Liver (tissue), 9 donors: Measurements from ENCODE around the gene VSIG10L. TPM values are rescaled to one million over a fixed set of nuclear protein-coding genes. Genes with fewer than 3 reads are reported as not detected.
A peak's percentile ranks its signal among the peaks of the same experiment; 100 is the strongest.

Experiments
- DNase-seq: peaks from one replicate; pipeline ENCODE4 v3.0.0-alpha.2; 2017; ENCODE audit warnings: low spot score
- H3K27ac ChIP-seq, 2 donors: one replicate each; pipeline ENCODE4 v1.7.0; 2013; ENCODE audit warnings: inconsistent platforms in 2 of 2, low read length in 2 of 2, control low read depth in 1 of 2, low read depth in 1 of 2, mild to moderate bottlenecking in 1 of 2
- H3K27me3 ChIP-seq, 4 donors: one replicate each; pipeline versions ENCODE4 v1.6.1 to v1.7.0; 2013; ENCODE audit warnings: low read length in 3 of 4, inconsistent platforms in 1 of 4, mild to moderate bottlenecking in 1 of 4, moderate library complexity in 1 of 4; ENCODE audit not compliant: control insufficient read depth in 4 of 4, insufficient read depth in 4 of 4
- H3K36me3 ChIP-seq, 4 donors: one replicate each; pipeline versions ENCODE4 v1.6.1 to v1.7.0; 2013; ENCODE audit warnings: low read length in 3 of 4, mild to moderate bottlenecking in 3 of 4, low read depth in 1 of 4, moderate library complexity in 1 of 4; ENCODE audit not compliant: control insufficient read depth in 4 of 4, insufficient read depth in 3 of 4
- H3K4me1 ChIP-seq, 4 donors: one replicate each; pipeline versions ENCODE4 v1.6.1 to v1.7.0; 2013; ENCODE audit warnings: low read length in 3 of 4, mild to moderate bottlenecking in 3 of 4, moderate library complexity in 1 of 4; ENCODE audit not compliant: control insufficient read depth in 4 of 4, insufficient read depth in 4 of 4
- H3K4me3 ChIP-seq, 3 donors: one replicate each; pipeline versions ENCODE4 v1.6.1 to v1.7.0; 2013; ENCODE audit warnings: low read length in 3 of 3, control low read depth in 1 of 3, low read depth in 1 of 3, mild to moderate bottlenecking in 1 of 3
- H3K9ac ChIP-seq, 2 donors: one replicate each; pipeline ENCODE4 v1.7.0; 2013; ENCODE audit warnings: low read length in 2 of 2, mild to moderate bottlenecking in 2 of 2, moderate library complexity in 2 of 2, control low read depth in 1 of 2, low read depth in 1 of 2
- H3K9me3 ChIP-seq, 4 donors: one replicate each; pipeline versions ENCODE4 v1.6.1 to v1.7.0; 2013; ENCODE audit warnings: low read length in 3 of 4; ENCODE audit not compliant: control insufficient read depth in 4 of 4
- ATF3 ChIP-seq: IDR thresholded peaks from 2 replicates; pipeline ENCODE4 v1.6.1; 2016; ENCODE audit warnings: antibody characterized with exemption
- EGR1 ChIP-seq, 2 donors: IDR thresholded peaks; 2 replicates each; pipeline ENCODE4 v1.6.1; 2016 to 2018; ENCODE audit warnings: antibody characterized with exemption in 2 of 2, low read depth in 2 of 2
- FOXA2 ChIP-seq: IDR thresholded peaks from 2 replicates; pipeline ENCODE4 v1.6.1; 2016; ENCODE audit warnings: antibody characterized with exemption
- GABPA ChIP-seq, 2 donors: IDR thresholded peaks in 1 of 2; conservative IDR thresholded peaks in 1 of 2; 2 replicates each; pipeline ENCODE4 v1.6.1; 2016; ENCODE audit warnings: antibody characterized with exemption in 2 of 2, mild to moderate bottlenecking in 1 of 2, moderate library complexity in 1 of 2
- HNF4A ChIP-seq, 2 donors: conservative IDR thresholded peaks; 2 replicates each; pipeline ENCODE4 v1.6.1; 2016; ENCODE audit warnings: antibody characterized with exemption in 2 of 2, mild to moderate bottlenecking in 2 of 2
- HNF4G ChIP-seq: IDR thresholded peaks from 2 replicates; pipeline ENCODE4 v1.6.1; 2016; ENCODE audit warnings: antibody characterized with exemption
- JUND ChIP-seq, 2 donors: IDR thresholded peaks; 2 replicates each; pipeline ENCODE4 v1.6.1; 2016; ENCODE audit warnings: antibody characterized with exemption in 2 of 2
- NR2F2 ChIP-seq: IDR thresholded peaks from 2 replicates; pipeline ENCODE4 v1.6.1; 2016; ENCODE audit warnings: antibody characterized with exemption
- RAD21 ChIP-seq, 2 donors: IDR thresholded peaks; 2 replicates each; pipeline ENCODE4 v1.6.1; 2016; ENCODE audit warnings: antibody characterized with exemption in 2 of 2, mild to moderate bottlenecking in 2 of 2
- SP1 ChIP-seq: IDR thresholded peaks from 2 replicates; pipeline ENCODE4 v1.6.1; 2018; ENCODE audit warnings: antibody characterized with exemption, mild to moderate bottlenecking
- TAF1 ChIP-seq: conservative IDR thresholded peaks from 2 replicates; pipeline ENCODE4 v1.6.1; 2016; ENCODE audit warnings: antibody characterized with exemption, mild to moderate bottlenecking
- YY1 ChIP-seq: IDR thresholded peaks from 2 replicates; pipeline ENCODE4 v1.6.1; 2016; ENCODE audit warnings: antibody characterized with exemption, mild to moderate bottlenecking
- ZBTB33 ChIP-seq: IDR thresholded peaks from 2 replicates; pipeline ENCODE4 v1.6.1; 2016; ENCODE audit warnings: antibody characterized with exemption
- WGBS: extraction: QIAGEN DNeasy Blood & Tissue Kit; methylation state at CpG from one replicate; pipeline ENCODE4 v1.1.7; 2013; 5-methylcytosine and 5-hydroxymethylcytosine counted together
- polyA plus RNA-seq, 2 donors: library from polyadenylated mRNA; stranded (reverse) in 1 of 2; unstranded in 1 of 2; fragments of 200-250 nt in 1 of 2; fragments of >200 nt in 1 of 2; fragmentation: Nextera tagmentation in 1 of 2; extraction: Ambion mirVana in 1 of 2; gene quantifications; one replicate each; pipeline versions ENCODE4 v1.2.1 to v1.2.3, GENCODE V29; 2013 to 2015
- total RNA-seq, 2 donors: library from RNA; depleted of rRNA; stranded (reverse); fragments of >200 nt; gene quantifications; one replicate each; pipeline ENCODE4 v1.2.3, GENCODE V29; 2014
- TF ChIP-seq, protein P1 (sequence below): fragments of 150-350 bp; IDR thresholded peaks from 2 replicates; pipeline ENCODE4 v1.5.1; 2017; ENCODE audit warnings: improper control_type of control experiment, low read depth, low read length; ENCODE audit not compliant: missing input control
- TF ChIP-seq, protein P2 (sequence below): IDR thresholded peaks from 2 replicates; pipeline ENCODE4 v1.6.1; 2016; ENCODE audit warnings: antibody characterized with exemption
- TF ChIP-seq, protein P3 (sequence below): IDR thresholded peaks from 2 replicates; pipeline ENCODE4 v1.6.1; 2016; ENCODE audit warnings: antibody characterized with exemption, mild to moderate bottlenecking
- donor health status: healthy.
- donor health status: healthy.
- donor health status: healthy.
- donor health status: healthy.
- donor health status: healthy.

Gene VSIG10L
- under 1 TPM; 0.75 to 0.92 TPM for total RNA-seq
- 1 to 10 TPM in 1 of 2 donors, under 1 TPM in 1; 0.60 to 1.8 TPM for polyA plus RNA-seq

GRCh38 chr19:51341976-51342580 lies at the start of gene VSIG10L:
Gene VSIG10L, minus strand, starts transcription at chr19:51342139. Its CDS starts 15 bp downstream, at chr19:51342124.
- H3K9ac ChIP-seq: no peak within 1 kb of the TSS
- 53% methylated on average over 3 of the region's 3 CpGs for WGBS
- no peak for DNase-seq

GRCh38 chr19:51391073-51391611 lies 49.2 kb upstream of the VSIG10L start:
- no peak overlapping the region for H3K9ac ChIP-seq
- no peak for DNase-seq
- H3K4me1 ChIP-seq: peaks cover 2 to 8% (median 5%) of the 10 kb centered on the region in 4 donors
- WGBS: 73% methylated on average over 8 of the region's 8 CpGs
- H3K36me3 ChIP-seq: no peaks in the 10 kb centered on the region
- no peak overlapping the region for H3K4me3 ChIP-seq
- no peaks in the 10 kb centered on the region for H3K9me3 ChIP-seq
- H3K27me3 ChIP-seq: no peaks in the 10 kb centered on the region
- no peak overlapping the region for H3K27ac ChIP-seq
- TF ChIP-seq, protein P1, sequence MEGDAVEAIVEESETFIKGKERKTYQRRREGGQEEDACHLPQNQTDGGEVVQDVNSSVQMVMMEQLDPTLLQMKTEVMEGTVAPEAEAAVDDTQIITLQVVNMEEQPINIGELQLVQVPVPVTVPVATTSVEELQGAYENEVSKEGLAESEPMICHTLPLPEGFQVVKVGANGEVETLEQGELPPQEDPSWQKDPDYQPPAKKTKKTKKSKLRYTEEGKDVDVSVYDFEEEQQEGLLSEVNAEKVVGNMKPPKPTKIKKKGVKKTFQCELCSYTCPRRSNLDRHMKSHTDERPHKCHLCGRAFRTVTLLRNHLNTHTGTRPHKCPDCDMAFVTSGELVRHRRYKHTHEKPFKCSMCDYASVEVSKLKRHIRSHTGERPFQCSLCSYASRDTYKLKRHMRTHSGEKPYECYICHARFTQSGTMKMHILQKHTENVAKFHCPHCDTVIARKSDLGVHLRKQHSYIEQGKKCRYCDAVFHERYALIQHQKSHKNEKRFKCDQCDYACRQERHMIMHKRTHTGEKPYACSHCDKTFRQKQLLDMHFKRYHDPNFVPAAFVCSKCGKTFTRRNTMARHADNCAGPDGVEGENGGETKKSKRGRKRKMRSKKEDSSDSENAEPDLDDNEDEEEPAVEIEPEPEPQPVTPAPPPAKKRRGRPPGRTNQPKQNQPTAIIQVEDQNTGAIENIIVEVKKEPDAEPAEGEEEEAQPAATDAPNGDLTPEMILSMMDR: no peak
- no peak for TF ChIP-seq ZBTB33
- TF ChIP-seq JUND (IDR thresholded peaks at IDR 0.05): no peak
- no peak for TF ChIP-seq FOXA2
- no peak for TF ChIP-seq NR2F2
- no peak for TF ChIP-seq HNF4A (conservative IDR thresholded peaks at IDR 0.05)
- TF ChIP-seq GABPA (IDR thresholded peaks at IDR 0.05 in 1 of 2, conservative IDR thresholded peaks at IDR 0.05 in 1 of 2): no peak
- TF ChIP-seq ATF3: no peak
- no peak for TF ChIP-seq YY1
- TF ChIP-seq EGR1 (IDR thresholded peaks at IDR 0.05; ENCODE audit: low read depth in 2 of 2): no peak
- TF ChIP-seq RAD21 (IDR thresholded peaks at IDR 0.05): no peak
- TF ChIP-seq TAF1: no peak
- TF ChIP-seq SP1: no peak

More at GRCh38 chr19:51341976-51342580, at the start of gene VSIG10L:
- Histone ChIP-seq H3K9me3 (no peaks in the 10 kb centered on the region), H3K4me1 (peaks cover 7 to 17% (median 15%) of the 10 kb centered on the region in 4 donors), H3K4me3 (no peak within 1 kb of the TSS), H3K27me3 (no peaks in the 10 kb centered on the region), H3K36me3 (peaks cover 0 to 23% (median 10%) of the 10 kb centered on the region in 4 donors), H3K27ac (peak within 1 kb of the TSS in 1 of 2 donors; percentile 2)
- TF ChIP-seq GABPA (IDR thresholded peaks at IDR 0.05 in 1 of 2, conservative IDR thresholded peaks at IDR 0.05 in 1 of 2): no peak
- TF ChIP-seq, protein P2, sequence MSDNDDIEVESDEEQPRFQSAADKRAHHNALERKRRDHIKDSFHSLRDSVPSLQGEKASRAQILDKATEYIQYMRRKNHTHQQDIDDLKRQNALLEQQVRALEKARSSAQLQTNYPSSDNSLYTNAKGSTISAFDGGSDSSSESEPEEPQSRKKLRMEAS: no peak
- no peak for TF ChIP-seq ATF3
- TF ChIP-seq, protein P1: no peak
- TF ChIP-seq EGR1 (IDR thresholded peaks at IDR 0.05; ENCODE audit: low read depth in 2 of 2): no peak
- TF ChIP-seq, protein P3, sequence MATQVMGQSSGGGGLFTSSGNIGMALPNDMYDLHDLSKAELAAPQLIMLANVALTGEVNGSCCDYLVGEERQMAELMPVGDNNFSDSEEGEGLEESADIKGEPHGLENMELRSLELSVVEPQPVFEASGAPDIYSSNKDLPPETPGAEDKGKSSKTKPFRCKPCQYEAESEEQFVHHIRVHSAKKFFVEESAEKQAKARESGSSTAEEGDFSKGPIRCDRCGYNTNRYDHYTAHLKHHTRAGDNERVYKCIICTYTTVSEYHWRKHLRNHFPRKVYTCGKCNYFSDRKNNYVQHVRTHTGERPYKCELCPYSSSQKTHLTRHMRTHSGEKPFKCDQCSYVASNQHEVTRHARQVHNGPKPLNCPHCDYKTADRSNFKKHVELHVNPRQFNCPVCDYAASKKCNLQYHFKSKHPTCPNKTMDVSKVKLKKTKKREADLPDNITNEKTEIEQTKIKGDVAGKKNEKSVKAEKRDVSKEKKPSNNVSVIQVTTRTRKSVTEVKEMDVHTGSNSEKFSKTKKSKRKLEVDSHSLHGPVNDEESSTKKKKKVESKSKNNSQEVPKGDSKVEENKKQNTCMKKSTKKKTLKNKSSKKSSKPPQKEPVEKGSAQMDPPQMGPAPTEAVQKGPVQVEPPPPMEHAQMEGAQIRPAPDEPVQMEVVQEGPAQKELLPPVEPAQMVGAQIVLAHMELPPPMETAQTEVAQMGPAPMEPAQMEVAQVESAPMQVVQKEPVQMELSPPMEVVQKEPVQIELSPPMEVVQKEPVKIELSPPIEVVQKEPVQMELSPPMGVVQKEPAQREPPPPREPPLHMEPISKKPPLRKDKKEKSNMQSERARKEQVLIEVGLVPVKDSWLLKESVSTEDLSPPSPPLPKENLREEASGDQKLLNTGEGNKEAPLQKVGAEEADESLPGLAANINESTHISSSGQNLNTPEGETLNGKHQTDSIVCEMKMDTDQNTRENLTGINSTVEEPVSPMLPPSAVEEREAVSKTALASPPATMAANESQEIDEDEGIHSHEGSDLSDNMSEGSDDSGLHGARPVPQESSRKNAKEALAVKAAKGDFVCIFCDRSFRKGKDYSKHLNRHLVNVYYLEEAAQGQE: peak; percentile 87
- no peak for TF ChIP-seq HNF4G
- no peak for TF ChIP-seq NR2F2
- TF ChIP-seq JUND (IDR thresholded peaks at IDR 0.05): no peak
